ELF-1 (cell line): ENCODE results near the gene NDC1.
"Not testable (repeated sequence)": the region's sequence is repeated elsewhere in the genome, so short reads cannot be mapped to it uniquely, and the experiment has no call there.

Experiments
- DNase-seq: peaks from one replicate; pipeline ENCODE4 v3.0.0-alpha.2; 2016; ENCODE audit warnings: low read depth, low spot score

Gene NDC1

GRCh38 chr1:53822931-53823330 lies 15.2 kb downstream of the NDC1 start:
- DNase-seq: no peak

GRCh38 chr1:53821380-53821779 lies 16.7 kb downstream of the NDC1 start:
- no peak for DNase-seq

GRCh38 chr1:53819387-53819786 lies 18.7 kb downstream of the NDC1 start:
- no peak for DNase-seq

GRCh38 chr1:53816584-53816983 lies 21.5 kb downstream of the NDC1 start:
- DNase-seq: not testable (repeated sequence)

- not testable (repeated sequence) for DNase-seq
These were observed 22.6 kb downstream of the NDC1 start for GRCh38 chr1:53815484-53815883.

- peak; percentile 86 for DNase-seq
These were observed 26.7 kb downstream of the NDC1 start for GRCh38 chr1:53811414-53811851.

GRCh38 chr1:53810497-53810896 lies 27.6 kb downstream of the NDC1 start:
- DNase-seq: no peak

GRCh38 chr1:53810007-53810406 lies 28.1 kb downstream of the NDC1 start:
- DNase-seq: no peak

- DNase-seq: no peak
These were observed 30.2 kb downstream of the NDC1 start for GRCh38 chr1:53807916-53808315.

GRCh38 chr1:53804791-53805505 lies 33.1 kb downstream of the NDC1 start:
- no peak for DNase-seq

GRCh38 chr1:53804181-53804580 lies 33.9 kb downstream of the NDC1 start:
- DNase-seq: no peak

- no peak for DNase-seq
These were observed 37.5 kb downstream of the NDC1 start for GRCh38 chr1:53800621-53801020.

- DNase-seq: no peak
These were observed 39.0 kb downstream of the NDC1 start for GRCh38 chr1:53799141-53799540.

GRCh38 chr1:53792806-53793205 lies 45.3 kb downstream of the NDC1 start:
- no peak for DNase-seq

GRCh38 chr1:53787655-53788054 lies 50.4 kb downstream of the NDC1 start:
- no peak for DNase-seq

GRCh38 chr1:53783056-53783455 lies 55.0 kb downstream of the NDC1 start:
- DNase-seq: no peak

GRCh38 chr1:53781654-53782053 lies 56.4 kb downstream of the NDC1 start:
- DNase-seq: no peak

- DNase-seq: no peak
These were observed 60.8 kb downstream of the NDC1 start for GRCh38 chr1:53777272-53777671.

- DNase-seq: no peak
These were observed 66.4 kb downstream of the NDC1 start for GRCh38 chr1:53771648-53772047.

GRCh38 chr1:53769780-53770179 lies 68.3 kb downstream of the NDC1 start:
- no peak for DNase-seq

- DNase-seq: no peak
These were observed 68.9 kb downstream of the NDC1 start for GRCh38 chr1:53769184-53769583.

- DNase-seq: no peak
These were observed 71.2 kb downstream of the NDC1 start for GRCh38 chr1:53766831-53767405.

- no peak for DNase-seq
These were observed 71.8 kb downstream of the NDC1 start for GRCh38 chr1:53766194-53766742.
